H9 (cell line): ENCODE data around the gene PLXNA4. TPM values are rescaled to one million over a fixed set of nuclear protein-coding genes. Genes with fewer than 3 reads are reported as not detected.

Experiments
- DNase-seq: peaks from one replicate; pipeline ENCODE4 v3.0.0-alpha.2; 2017
- H2AFZ ChIP-seq: one replicate; pipeline ENCODE4 v1.6.1; 2013; ENCODE audit warnings: mild to moderate bottlenecking, low read length, control low read depth, moderate library complexity
- H2AK5ac ChIP-seq: 2 replicates; pipeline ENCODE4 v1.6.1; 2013; ENCODE audit warnings: low read length, control low read depth, mixed read lengths; ENCODE audit not compliant: insufficient read length
- H2BK120ac ChIP-seq: one replicate; pipeline ENCODE4 v1.6.1; 2013; ENCODE audit warnings: low read depth, mild to moderate bottlenecking, low read length, control low read depth, inconsistent platforms; ENCODE audit not compliant: poor library complexity, severe bottlenecking
- H2BK12ac ChIP-seq: 2 replicates; pipeline ENCODE4 v1.6.1; 2013; ENCODE audit warnings: low read length, control low read depth, mixed read lengths, low read depth; ENCODE audit not compliant: insufficient read length
- H2BK15ac ChIP-seq: 2 replicates; pipeline ENCODE4 v1.6.1; 2013; ENCODE audit warnings: low read depth, low read length, control low read depth
- H2BK20ac ChIP-seq: one replicate; pipeline ENCODE4 v1.6.1; 2013; ENCODE audit warnings: low read depth, mild to moderate bottlenecking, low read length, control low read depth, inconsistent platforms; ENCODE audit not compliant: poor library complexity, severe bottlenecking
- H2BK5ac ChIP-seq: 2 replicates; pipeline ENCODE4 v1.6.1; 2013; ENCODE audit warnings: low read length, control low read depth, mixed read lengths; ENCODE audit not compliant: insufficient read length
- H3K14ac ChIP-seq: 2 replicates; pipeline ENCODE4 v1.6.1; 2013; ENCODE audit warnings: low read length, control low read depth; ENCODE audit not compliant: insufficient read depth
- H3K18ac ChIP-seq: 2 replicates; pipeline ENCODE4 v1.6.1; 2013; ENCODE audit warnings: low read depth, mild to moderate bottlenecking, mixed read lengths, low read length, control low read depth; ENCODE audit not compliant: insufficient read length
- H3K23ac ChIP-seq: 2 replicates; pipeline ENCODE4 v1.6.1; 2013; ENCODE audit warnings: low read length, control low read depth, mixed read lengths, low read depth; ENCODE audit not compliant: insufficient read length
- H3K23me2 ChIP-seq: 2 replicates; pipeline ENCODE4 v1.6.1; 2013; ENCODE audit warnings: low read depth, mild to moderate bottlenecking, mixed read lengths, low read length, control low read depth; ENCODE audit not compliant: insufficient read length, poor library complexity, severe bottlenecking
- H3K27ac ChIP-seq: 2 replicates; pipeline ENCODE4 v1.5.1; 2013; ENCODE audit warnings: low read length, control low read depth, mixed read lengths, low read depth; ENCODE audit not compliant: insufficient read length
- H3K27me3 ChIP-seq: 2 replicates; pipeline ENCODE4 v1.6.1; 2013; ENCODE audit warnings: low read length, control low read depth, inconsistent platforms; ENCODE audit not compliant: insufficient read depth
- H3K4ac ChIP-seq: 2 replicates; pipeline ENCODE4 v1.6.1; 2013; ENCODE audit warnings: low read depth, mild to moderate bottlenecking, control low read depth, inconsistent platforms, low read length, moderate library complexity
- H3K4me1 ChIP-seq: 2 replicates; pipeline ENCODE4 v1.6.1; 2013; ENCODE audit warnings: low read length, control low read depth, inconsistent platforms; ENCODE audit not compliant: insufficient read depth
- H3K4me2 ChIP-seq: 2 replicates; pipeline ENCODE4 v1.6.1; 2013; ENCODE audit warnings: low read length, control low read depth, mixed read lengths; ENCODE audit not compliant: insufficient read length, insufficient read depth
- H3K56ac ChIP-seq: 2 replicates; pipeline ENCODE4 v1.6.1; 2013; ENCODE audit warnings: low read depth, mild to moderate bottlenecking, mixed read lengths, low read length, control low read depth; ENCODE audit not compliant: insufficient read length
- H3K79me1 ChIP-seq: 2 replicates; pipeline ENCODE4 v1.6.1; 2013; ENCODE audit warnings: low read depth, mild to moderate bottlenecking, moderate library complexity, low read length, control low read depth, inconsistent platforms; ENCODE audit not compliant: insufficient read depth, poor library complexity, severe bottlenecking
- H3K79me2 ChIP-seq: 2 replicates; pipeline ENCODE4 v1.6.1; 2013; ENCODE audit warnings: low read length, control low read depth, inconsistent platforms; ENCODE audit not compliant: insufficient read depth
- H3K9ac ChIP-seq: 2 replicates; pipeline ENCODE4 v1.6.1; 2013; ENCODE audit warnings: low read length, control low read depth, mixed read lengths; ENCODE audit not compliant: insufficient read length; ENCODE audit errors: extremely low read depth
- H3K9me3 ChIP-seq: one replicate; pipeline ENCODE4 v1.6.1; 2013; ENCODE audit warnings: low read depth, low read length, inconsistent platforms; ENCODE audit not compliant: control insufficient read depth
- H3T11ph ChIP-seq: one replicate; pipeline ENCODE4 v1.6.1; 2013; ENCODE audit warnings: mild to moderate bottlenecking, low read length, control low read depth, inconsistent platforms
- H4K20me1 ChIP-seq: one replicate; pipeline ENCODE4 v1.6.1; 2013; ENCODE audit not compliant: control insufficient read depth, insufficient read length, insufficient read depth
- H4K5ac ChIP-seq: 2 replicates; pipeline ENCODE4 v1.6.1; 2013; ENCODE audit warnings: low read depth, mild to moderate bottlenecking, mixed read lengths, low read length, control low read depth; ENCODE audit not compliant: insufficient read length
- H4K8ac ChIP-seq: replicated peaks from 2 replicates; pipeline ENCODE4 v1.6.1; 2013; ENCODE audit warnings: low read length, control low read depth, mixed read lengths, low read depth; ENCODE audit not compliant: insufficient read length
- H4K91ac ChIP-seq: 2 replicates; pipeline ENCODE4 v1.6.1; 2013; ENCODE audit warnings: low read depth, mild to moderate bottlenecking, moderate library complexity, mixed read lengths, low read length, control low read depth; ENCODE audit not compliant: insufficient read length
- H3K27ac Mint-ChIP-seq, 3 experiments: 2 replicates in 2 of 3; 3 replicates in 1 of 3; pipeline ENCODE4 v1.8.0; 2020 to 2021; ENCODE audit warnings: mixed read lengths in 3 of 3, mild to moderate bottlenecking in 1 of 3, moderate library complexity in 1 of 3
- H3K27me3 Mint-ChIP-seq: 2 replicates; pipeline ENCODE4 v1.8.0; 2021; ENCODE audit warnings: low read depth, mild to moderate bottlenecking, moderate library complexity, mixed read lengths
- H3K36me3 Mint-ChIP-seq, 3 experiments: 2 replicates in 2 of 3; 3 replicates in 1 of 3; pipeline ENCODE4 v1.8.0; 2020 to 2021; ENCODE audit warnings: low read depth in 3 of 3, mixed read lengths in 3 of 3; ENCODE audit not compliant: insufficient read depth in 1 of 3
- H3K4me1 Mint-ChIP-seq, 2 experiments: 2 replicates each; pipeline ENCODE4 v1.8.0; 2020; ENCODE audit warnings: mixed read lengths in 2 of 2
- H3K4me3 Mint-ChIP-seq, 2 experiments: 2 replicates in 1 of 2; 3 replicates in 1 of 2; pipeline ENCODE4 v1.8.0; 2020 to 2021; ENCODE audit warnings: mild to moderate bottlenecking in 2 of 2, mixed read lengths in 2 of 2, moderate library complexity in 1 of 2
- H3K9me3 Mint-ChIP-seq, 2 experiments: 2 replicates in 1 of 2; 3 replicates in 1 of 2; pipeline ENCODE4 v1.8.0; 2020; ENCODE audit warnings: mild to moderate bottlenecking in 2 of 2, mixed read lengths in 2 of 2, moderate library complexity in 1 of 2
- WGBS: extraction: QIAGEN DNeasy Blood & Tissue Kit; methylation state at CpG from one replicate; pipeline ENCODE4 v1.1.7; 2013; ENCODE audit warnings: missing lambda C conversion rate, low lambda C conversion rate, mixed read lengths; ENCODE audit not compliant: insufficient read length; ENCODE audit errors: extremely low coverage; 5-methylcytosine and 5-hydroxymethylcytosine counted together
- total RNA-seq: library from RNA; stranded (reverse); gene quantifications from 2 replicates; pipeline ENCODE4 v1.2.1, GENCODE V29; 2021
- TF ChIP-seq, protein P1 (sequence below): fragments of 200-600 bp; sonication (generic); conservative IDR thresholded peaks from 3 replicates; pipeline ENCODE4 v1.8.0; 2021; ENCODE audit warnings: antibody characterized with exemption, mild to moderate bottlenecking

Gene PLXNA4
- total RNA-seq, 1 experiment from 2014 or later: 0.35 TPM

DNA sequence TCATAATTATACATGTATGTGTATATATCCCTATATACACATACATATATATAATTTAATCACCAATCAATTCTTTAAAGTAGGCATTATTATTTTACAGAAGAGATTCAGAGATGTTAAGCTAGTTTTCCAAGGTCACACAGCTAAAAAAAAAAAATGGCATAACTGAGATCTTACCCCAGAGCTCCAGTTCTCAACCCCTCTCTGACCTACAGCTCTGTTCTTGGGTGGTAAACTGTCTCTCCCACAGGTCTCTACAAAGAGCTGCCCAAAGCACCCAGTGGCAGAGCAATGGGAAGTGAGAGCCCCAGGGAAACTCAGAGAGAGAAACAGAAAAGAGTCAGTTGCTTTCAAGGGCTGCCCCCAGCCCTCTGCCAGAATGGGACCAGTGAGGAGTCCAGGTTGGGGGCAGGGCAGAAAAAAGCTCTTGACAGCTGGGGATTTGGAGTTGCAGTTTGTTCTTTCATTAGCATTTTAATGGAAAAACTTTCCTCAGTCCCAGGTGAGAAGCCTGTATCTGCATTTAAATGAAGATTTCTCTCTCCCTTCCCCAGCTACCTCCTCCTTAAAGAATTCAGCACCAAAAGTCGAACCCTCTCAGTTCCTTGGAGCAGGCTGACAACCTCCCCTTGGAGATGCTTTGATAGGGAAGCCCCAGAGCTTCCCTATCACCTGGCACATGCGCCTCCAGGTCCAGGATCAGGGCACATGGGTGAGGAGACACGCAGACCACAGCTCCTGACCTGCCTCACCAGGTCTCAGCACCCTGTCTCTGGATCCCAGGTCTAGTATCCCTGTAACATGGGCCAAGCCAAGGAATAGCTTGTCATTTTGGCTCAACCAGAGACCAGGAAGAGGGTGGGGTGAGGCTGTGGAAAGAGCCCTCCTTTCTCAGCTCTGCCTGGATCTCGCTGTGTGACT is 388.1 kb downstream of the PLXNA4 start:
- no CpG with 5 or more reads among the region's 4 CpGs for WGBS
- TF ChIP-seq, protein P1, sequence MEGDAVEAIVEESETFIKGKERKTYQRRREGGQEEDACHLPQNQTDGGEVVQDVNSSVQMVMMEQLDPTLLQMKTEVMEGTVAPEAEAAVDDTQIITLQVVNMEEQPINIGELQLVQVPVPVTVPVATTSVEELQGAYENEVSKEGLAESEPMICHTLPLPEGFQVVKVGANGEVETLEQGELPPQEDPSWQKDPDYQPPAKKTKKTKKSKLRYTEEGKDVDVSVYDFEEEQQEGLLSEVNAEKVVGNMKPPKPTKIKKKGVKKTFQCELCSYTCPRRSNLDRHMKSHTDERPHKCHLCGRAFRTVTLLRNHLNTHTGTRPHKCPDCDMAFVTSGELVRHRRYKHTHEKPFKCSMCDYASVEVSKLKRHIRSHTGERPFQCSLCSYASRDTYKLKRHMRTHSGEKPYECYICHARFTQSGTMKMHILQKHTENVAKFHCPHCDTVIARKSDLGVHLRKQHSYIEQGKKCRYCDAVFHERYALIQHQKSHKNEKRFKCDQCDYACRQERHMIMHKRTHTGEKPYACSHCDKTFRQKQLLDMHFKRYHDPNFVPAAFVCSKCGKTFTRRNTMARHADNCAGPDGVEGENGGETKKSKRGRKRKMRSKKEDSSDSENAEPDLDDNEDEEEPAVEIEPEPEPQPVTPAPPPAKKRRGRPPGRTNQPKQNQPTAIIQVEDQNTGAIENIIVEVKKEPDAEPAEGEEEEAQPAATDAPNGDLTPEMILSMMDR: no peak
- Histone ChIP-seq H3T11ph (no peak overlapping the region), H3K4me1 (peaks cover 13% of the 10 kb centered on the region), H4K5ac (no peak overlapping the region), H3K56ac (no peak overlapping the region), H4K8ac (no peak overlapping the region), H2BK120ac (no peak overlapping the region), H2BK20ac (no peak overlapping the region), H3K23me2 (no peaks in the 10 kb centered on the region), H3K4me2 (peak overlapping the region; percentile 39), H3K23ac (no peak overlapping the region), H2AK5ac (no peak overlapping the region), H3K27me3 (no peaks in the 10 kb centered on the region), H3K9ac (no peak overlapping the region), H3K9me3 (no peaks in the 10 kb centered on the region), H2BK12ac (peak overlapping the region; percentile 94), H2BK15ac (no peak overlapping the region), H3K4ac (no peak overlapping the region), H4K20me1 (no peaks in the 10 kb centered on the region), H3K79me1 (no peaks in the 10 kb centered on the region), H3K14ac (no peak overlapping the region; the same call in 1 of the 2 replicates), H2BK5ac (no peak overlapping the region), H3K18ac (peak overlapping the region; percentile 16), H3K27ac (peak overlapping the region; percentile 59), H3K79me2 (no peaks in the 10 kb centered on the region), H2AFZ (no peak overlapping the region), H4K91ac (peak overlapping the region; percentile 92)
- peaks cover 8 to 19% (median 10%) of the 10 kb centered on the region in 3 experiments for H3K36me3 Mint-ChIP-seq
- H3K4me1 Mint-ChIP-seq: peaks cover 54 to 62% of the 10 kb centered on the region in 2 experiments
- peaks cover 17% of the 10 kb centered on the region; the same call in 1 of the 2 replicates for H3K27me3 Mint-ChIP-seq
- peaks cover 13 to 16% of the 10 kb centered on the region in 2 experiments for H3K9me3 Mint-ChIP-seq
- peak overlapping the region; percentile 94 to 99 (median 98) for H3K27ac Mint-ChIP-seq
- H3K4me3 Mint-ChIP-seq: peak overlapping the region; percentile 16 to 18; a peak in 2 of 5 replicates
- peak; percentile 86 for DNase-seq
